Frontal cortex (tissue), 4 donors: Measurements from ENCODE around the gene AKNA. TPM values are rescaled to one million over a fixed set of nuclear protein-coding genes. Genes with fewer than 3 reads are reported as not detected.

Source experiments
- DNase-seq, 2 donors: peaks; one replicate each; pipeline ENCODE4 v3.0.0; 2012; ENCODE audit warnings: low spot score in 2 of 2
- FAIRE-seq: peaks from 2 replicates; lab custom pipeline; 2012; peaks lifted over from hg19 to GRCh38; lab: Jason Lieb, UNC
- total RNA-seq: library from RNA; depleted of rRNA; stranded (reverse); fragments of >200 nt; gene quantifications from one replicate; pipeline ENCODE4 v1.2.3, GENCODE V29; 2014
- donor health status: control.
- donor health status: control.
- donor health status: control.

Gene AKNA
- total RNA-seq, 1 donor from 2014 or later = 3.3 TPM

GRCh38 chr9:114296338-114296737, 91.4 kb downstream of the AKNA start:
- DNase-seq (no peak), FAIRE-seq (no peak)

DNA sequence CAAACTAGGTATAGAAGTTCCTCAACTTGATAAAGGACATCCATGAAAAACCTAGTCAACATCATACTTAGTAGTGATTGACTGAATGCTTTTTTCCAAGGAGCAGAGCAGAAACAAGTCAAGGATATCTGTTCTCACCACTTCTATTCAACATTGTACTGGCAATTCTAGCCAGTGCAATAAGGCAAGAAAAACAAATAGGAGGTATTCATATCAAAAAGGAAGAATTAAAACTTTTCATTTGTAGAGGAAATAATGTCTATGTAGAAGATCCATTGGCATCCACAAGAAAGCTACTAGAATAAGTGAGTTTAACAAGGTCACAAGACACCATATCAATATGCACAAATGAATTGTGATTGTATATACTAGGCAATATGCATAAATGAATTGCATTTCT, 93.1 kb downstream of the AKNA start:
- DNase-seq = no peak
- no peak for FAIRE-seq

DNA sequence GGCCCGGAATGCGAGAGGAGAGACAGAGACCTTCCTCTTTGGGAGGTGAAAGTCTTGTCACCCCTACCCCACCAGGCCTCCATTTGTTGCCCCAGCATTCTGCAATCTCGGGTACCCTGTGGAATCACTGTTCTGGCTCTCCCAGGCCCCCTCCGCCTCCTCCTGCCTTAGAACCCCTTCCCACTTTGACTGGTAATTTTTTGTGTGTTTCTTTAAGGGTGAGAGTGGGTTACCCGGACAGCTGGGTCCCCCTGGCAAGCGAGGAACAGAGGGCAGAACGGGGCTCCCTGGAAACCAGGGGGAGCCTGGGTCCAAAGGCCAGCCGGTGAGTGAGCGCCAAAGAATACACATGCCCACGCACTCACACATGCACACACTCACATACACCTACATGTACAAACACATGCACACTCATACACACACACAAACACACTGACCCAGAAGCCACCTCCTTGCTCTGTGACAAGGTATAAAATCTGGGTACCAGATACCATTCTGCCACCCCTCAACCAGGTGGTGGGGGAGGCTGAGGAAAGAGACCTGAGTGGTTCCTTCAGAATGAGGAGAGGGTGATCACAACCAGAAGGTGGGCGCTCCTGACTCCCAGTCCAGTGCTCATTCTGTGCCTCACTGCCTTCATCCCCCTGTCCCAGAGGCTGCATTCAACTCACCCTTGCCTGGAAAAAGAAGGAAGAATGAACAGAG, 95.7 kb downstream of the AKNA start:
- FAIRE-seq = no peak

DNA sequence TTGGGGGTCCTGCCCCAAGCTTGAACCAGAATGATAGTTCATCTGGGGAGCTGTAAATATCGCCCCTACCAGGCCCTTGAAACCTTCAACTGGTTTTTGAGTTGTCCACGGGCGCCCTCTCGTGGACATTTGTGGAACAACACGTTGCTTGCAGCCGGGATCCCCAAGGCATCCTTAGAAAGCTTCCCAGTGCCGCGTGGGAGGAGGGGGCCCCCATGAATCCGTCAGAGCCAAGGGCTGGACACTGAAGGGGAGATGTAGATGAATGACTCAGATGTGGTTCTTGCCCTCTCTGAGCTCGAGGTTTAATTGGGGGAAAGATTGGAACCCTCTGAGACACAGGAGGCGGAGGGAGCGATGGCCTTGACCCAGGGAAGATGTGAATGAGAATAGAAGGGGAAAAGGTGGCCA, 96.7 kb downstream of the AKNA start:
- FAIRE-seq = no peak
- peak; percentile 56 to 66 for DNase-seq

More for the DNA sequence above, 95.7 kb downstream of the AKNA start:
- DNase-seq = no peak

DNA sequence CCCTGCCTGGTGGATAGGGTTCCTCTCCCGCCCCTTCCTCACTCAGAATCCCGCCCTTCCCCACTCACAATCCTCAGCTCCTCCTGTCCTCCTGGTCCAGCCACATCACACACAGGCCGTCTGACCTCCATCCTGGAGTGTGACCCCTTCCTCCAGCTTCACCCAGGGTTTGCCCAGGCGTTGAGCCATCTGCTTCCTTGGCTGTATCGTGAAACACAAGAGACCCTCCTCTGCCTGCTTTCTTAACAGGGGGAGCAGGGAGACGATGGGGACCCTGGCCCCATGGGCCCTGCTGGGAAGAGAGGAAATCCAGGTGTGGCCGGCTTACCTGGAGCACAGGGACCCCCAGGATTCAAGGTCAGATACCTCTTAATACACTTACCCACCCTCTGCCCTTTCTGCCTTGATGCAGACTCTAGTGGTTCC, 97.2 kb downstream of the AKNA start:
- DNase-seq = no peak
- no peak for FAIRE-seq

DNA sequence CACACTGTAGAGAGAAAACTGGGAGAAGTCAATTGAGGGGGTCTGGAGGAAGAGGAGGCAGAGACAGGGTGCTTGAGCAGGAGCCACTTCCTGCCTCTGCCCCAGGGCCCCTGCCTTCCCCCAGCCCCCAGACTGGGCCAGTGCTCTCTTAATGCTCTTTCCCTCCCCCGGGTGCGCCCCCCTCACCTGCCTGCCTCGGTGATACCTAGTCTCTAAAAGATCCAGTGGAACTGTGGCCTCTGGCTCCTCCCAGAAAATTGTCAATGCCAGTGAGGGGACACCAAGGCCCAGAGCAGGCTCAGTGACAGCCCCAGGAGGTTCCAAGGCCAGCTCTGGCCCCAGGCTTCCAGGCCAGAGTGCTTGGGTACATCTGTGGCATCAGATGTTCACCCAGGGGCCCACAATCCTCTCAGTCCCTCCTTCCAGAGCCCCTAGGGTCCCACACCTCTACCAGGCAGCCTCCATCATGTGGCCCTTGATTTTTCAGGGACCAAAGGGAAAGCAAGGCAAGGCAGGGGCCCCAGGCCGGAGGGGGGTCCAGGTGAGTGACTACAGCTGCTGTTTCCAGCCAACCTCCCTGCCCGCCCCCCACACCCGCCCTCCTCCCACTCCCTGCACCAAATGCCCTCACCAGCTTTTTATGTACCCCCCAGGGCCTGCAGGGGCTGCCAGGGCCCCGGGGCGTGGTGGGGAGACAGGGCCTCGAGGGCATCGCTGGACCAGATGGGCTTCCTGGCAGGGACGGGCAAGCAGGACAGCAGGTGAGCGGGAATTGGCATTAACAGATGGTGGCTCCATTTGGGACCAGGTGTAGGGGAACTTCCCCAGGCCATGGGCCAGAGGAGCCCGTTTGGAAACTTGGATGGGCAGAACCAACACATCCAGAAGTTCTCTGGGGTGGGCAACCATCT, 98.0 kb downstream of the AKNA start:
- FAIRE-seq (no peak), DNase-seq (no peak)

DNA sequence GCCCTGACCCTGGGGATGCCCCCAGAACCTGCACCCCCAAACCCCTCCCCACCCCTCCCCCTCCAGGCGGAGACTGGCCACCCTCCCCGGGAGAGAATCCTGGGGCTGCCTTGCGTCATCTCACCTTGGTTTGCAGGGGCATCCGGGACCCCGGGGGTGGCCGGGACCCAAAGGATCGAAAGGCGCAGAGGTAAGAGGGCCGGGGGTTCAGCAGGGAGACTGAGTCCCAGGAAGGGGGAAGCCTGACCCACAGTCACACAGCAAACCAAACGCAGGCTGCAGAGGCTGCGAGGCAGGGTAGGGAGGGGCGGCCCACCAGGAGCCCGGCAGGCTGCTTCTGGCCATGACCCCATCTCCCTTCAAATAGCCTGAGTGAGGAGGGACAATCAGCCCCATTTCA, 98.7 kb downstream of the AKNA start:
- FAIRE-seq (no peak), DNase-seq (no peak)

- FAIRE-seq (no peak), DNase-seq (no peak)
Measured at GRCh38 chr9:114288193-114289091, 99.3 kb downstream of the AKNA start.

DNA sequence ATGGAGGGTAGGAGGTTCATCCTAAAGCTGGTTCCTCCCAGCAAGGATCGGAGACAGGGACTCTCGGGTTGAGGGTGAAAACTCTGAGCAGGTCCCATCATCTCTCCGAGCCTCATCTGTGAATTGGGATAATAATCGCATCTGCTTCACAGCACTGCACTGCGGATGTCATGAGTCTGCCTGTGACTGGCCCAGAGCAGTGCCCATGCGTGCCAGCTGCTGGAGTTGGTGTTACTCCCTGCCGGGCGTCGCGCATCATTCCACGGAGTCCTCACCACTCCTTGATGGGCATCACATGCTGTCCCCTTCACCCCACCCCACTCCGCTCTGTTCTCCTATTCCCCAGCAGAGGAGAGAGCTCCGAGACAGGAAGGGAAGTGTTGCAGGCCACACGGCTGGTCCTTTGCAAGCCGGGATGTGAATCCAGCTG, 100.0 kb downstream of the AKNA start:
- DNase-seq (no peak), FAIRE-seq (no peak)

DNA sequence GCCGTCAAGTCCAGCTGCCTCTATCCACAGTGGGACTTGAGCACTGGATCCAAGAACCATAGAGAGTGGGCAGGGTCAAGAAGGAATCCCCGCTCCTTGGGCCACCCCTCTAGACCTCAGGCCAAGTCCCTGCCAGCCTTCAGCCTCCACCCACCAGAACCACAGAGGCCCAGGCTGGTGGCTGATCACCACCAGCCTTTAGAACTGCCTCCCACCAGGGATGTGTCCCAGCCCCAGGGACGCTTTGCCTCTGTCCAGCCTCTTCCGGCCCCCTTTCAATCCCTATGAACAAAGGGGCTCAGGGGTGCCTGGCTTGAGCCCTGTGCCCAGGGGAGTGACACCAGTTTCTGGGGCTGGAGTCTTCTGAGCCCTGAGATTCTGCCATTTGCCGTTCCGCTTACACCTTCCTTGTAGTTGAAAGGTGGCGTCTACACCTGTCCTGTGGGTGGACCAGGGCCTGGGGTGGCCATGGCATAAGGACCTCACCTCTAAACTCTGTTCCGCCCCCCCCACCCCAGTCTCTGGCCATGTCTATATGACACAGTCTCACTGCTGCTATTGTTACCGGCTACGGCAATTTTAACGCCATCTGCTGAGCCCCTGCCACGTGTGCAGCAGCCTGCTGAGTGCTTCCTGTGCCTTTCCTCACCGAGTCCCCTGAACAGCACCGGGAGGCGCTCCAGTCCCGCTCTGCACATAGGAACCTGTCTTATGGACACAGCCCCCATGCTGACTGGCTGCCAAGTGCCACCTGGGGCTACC, 100.6 kb downstream of the AKNA start:
- no peak for DNase-seq

DNA sequence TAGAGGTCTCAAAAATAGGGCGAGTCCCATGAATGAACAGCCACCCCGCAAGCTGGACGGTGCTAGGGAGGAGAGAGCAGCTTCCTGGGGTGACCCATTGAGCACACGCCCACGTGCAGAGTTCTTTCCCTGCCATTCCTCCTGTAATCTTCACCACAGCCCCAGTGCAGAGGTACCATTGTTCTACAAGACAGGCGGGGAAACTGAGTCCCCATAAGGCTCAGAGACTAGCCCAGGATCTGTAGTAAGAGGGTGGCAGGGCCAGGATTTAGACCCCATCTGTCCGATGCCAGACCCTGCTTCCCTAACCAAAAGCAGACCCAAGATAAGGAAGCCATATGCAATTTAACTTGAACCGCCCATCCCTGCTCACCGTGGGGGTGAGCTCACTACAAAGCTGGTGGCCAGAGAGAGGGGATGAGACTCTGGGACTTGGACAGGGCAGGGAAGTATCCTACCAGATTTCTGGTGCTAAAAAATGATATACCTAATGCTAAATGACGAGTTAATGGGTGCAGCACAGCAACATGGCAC, 101.6 kb downstream of the AKNA start:
- FAIRE-seq = no peak
- no peak for DNase-seq

More for the DNA sequence above, 100.6 kb downstream of the AKNA start:
- FAIRE-seq = no peak

DNA sequence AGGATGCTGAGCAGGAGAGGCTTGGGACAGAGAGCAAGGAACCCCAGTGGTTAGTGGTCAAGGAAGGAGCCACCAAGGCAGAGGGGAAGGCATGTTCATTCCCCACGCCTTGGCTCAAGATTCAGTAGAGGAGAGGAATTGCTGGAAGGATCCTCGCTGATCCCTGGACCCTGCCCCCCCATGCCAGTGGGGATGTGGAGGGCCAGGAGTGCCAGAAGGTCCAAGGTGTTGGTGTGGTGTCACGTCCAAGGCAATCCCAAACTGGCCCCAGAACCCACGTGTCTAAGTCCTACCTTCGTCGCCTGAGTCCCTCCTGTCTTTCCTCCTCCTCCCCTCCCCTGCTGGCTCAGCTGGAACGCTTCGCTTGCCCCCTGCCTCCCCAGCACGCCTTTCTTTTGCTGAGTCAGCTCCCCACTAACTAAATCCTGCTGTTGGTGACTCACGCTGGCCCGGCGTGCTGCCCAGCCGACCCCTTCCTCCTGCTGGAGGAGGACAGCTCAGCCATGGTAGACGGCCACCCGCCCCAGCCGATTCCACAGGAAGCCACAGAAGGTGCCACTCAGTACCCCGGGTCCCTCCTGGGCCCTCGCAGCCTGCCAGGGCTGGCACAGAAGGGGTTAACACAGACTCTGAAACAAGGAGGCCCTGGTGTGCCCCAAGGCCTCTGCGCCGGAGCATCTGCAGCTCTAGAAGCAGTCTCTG, 102.5 kb downstream of the AKNA start:
- FAIRE-seq (no peak), DNase-seq (no peak)

GRCh38 chr9:114284316-114285060, 103.3 kb downstream of the AKNA start:
- no peak for FAIRE-seq
- no peak for DNase-seq

Other genes with a start within 250 kb of the AKNA start
- gene COL27A1, start 232.4 kb downstream of the AKNA start, total RNA-seq = 0.41 TPM
- gene ORM1, start 64.9 kb downstream of the AKNA start, total RNA-seq = 0.82 TPM
- not detected for gene ORM2, start 58.1 kb downstream of the AKNA start, total RNA-seq
- gene WHRN, start 117.5 kb upstream of the AKNA start, total RNA-seq = 0.41 TPM
- 108 TPM for gene ATP6V1G1, start 199.8 kb upstream of the AKNA start, total RNA-seq
- 16.7 TPM for gene TMEM268, start 223.3 kb upstream of the AKNA start, total RNA-seq